Stimulated activated effector memory CD8-positive, alpha-beta T cell treated with anti-CD3 and anti-CD28 coated beads, Interleukin-12 subunit alpha, Interleukin-12 subunit beta, amount 100 ng/mL, for 72 hours (primary cell): Measurements from ENCODE around the gene FAM151B.
"Not testable (repeated sequence)": the region's sequence is repeated elsewhere in the genome, so short reads cannot be mapped to it uniquely, and the experiment has no call there.

Experiments
- ATAC-seq: fragments of 150-1000 bp; cut with Tn5 transposase; 2 replicates; pipeline ENCODE4 v1.10.0; 2021
- DNase-seq, 2 donors: peaks; one replicate each; pipeline ENCODE4 v3.0.0; 2021 to 2022; ENCODE audit warnings: low spot score in 2 of 2
- H3K27ac Mint-ChIP-seq: one replicate; pipeline ENCODE4 v1.8.0; 2022; ENCODE audit warnings: mild to moderate bottlenecking, mixed read lengths
- H3K36me3 Mint-ChIP-seq: one replicate; pipeline ENCODE4 v1.8.0; 2022; ENCODE audit warnings: mild to moderate bottlenecking, mixed read lengths
- H3K4me1 Mint-ChIP-seq: one replicate; pipeline ENCODE4 v1.8.0; 2022; ENCODE audit warnings: mixed read lengths
- H3K4me3 Mint-ChIP-seq: one replicate; pipeline ENCODE4 v1.8.0; 2022; ENCODE audit warnings: mild to moderate bottlenecking, mixed read lengths
- H3K9me3 Mint-ChIP-seq: one replicate; pipeline ENCODE4 v1.8.0; 2022; ENCODE audit warnings: mixed read lengths

The FAM151B gene

GRCh38 chr5:80483636-80484232 is 4.2 kb upstream of the FAM151B start:
- DNase-seq = no peak

GRCh38 chr5:80487444-80487828 is 464 bp upstream of the FAM151B start:
- peaks cover 14% of the 10 kb centered on the region for H3K9me3 Mint-ChIP-seq
- H3K27ac Mint-ChIP-seq = no peak overlapping the region
- no peaks in the 10 kb centered on the region for H3K36me3 Mint-ChIP-seq
- H3K4me3 Mint-ChIP-seq = peak overlapping the region; percentile 56
- peaks cover 14% of the 10 kb centered on the region for H3K4me1 Mint-ChIP-seq
- DNase-seq = no peak
- no peak for ATAC-seq

More at GRCh38 chr5:80483636-80484232, 4.2 kb upstream of the FAM151B start:
- no peak overlapping the region for H3K27ac Mint-ChIP-seq
- no peaks in the 10 kb centered on the region for H3K36me3 Mint-ChIP-seq
- H3K4me3 Mint-ChIP-seq = no peak overlapping the region
- ATAC-seq = no peak
- peaks cover 14% of the 10 kb centered on the region for H3K4me1 Mint-ChIP-seq
- peaks cover 22% of the 10 kb centered on the region for H3K9me3 Mint-ChIP-seq

DNA sequence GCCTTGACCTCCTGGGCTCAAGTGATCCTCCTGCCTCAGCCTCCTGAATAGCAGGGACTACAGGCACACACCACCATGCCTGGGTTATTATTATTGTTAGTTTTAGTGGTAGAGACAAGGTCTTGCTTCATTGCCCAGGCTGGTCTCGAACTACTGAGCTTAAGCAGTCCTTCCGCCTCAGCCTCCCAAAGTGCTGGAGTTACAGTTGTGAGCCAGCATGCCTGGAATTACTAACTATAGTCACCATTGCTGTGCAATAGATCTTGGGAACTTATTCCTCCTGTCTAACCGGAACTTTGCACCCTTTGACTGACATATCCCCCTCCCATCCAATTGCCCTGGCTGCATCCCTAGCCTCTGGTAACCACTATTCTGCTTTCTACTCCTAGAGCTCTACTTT is 3.4 kb downstream of the FAM151B start:
- H3K27ac Mint-ChIP-seq = no peak overlapping the region
- H3K9me3 Mint-ChIP-seq = peaks cover 4% of the 10 kb centered on the region
- H3K4me1 Mint-ChIP-seq = peaks cover 14% of the 10 kb centered on the region
- ATAC-seq (no peak), DNase-seq (no peak)
- H3K4me3 Mint-ChIP-seq = no peak overlapping the region
- no peaks in the 10 kb centered on the region for H3K36me3 Mint-ChIP-seq

- no peak overlapping the region for H3K4me3 Mint-ChIP-seq
- H3K27ac Mint-ChIP-seq = no peak overlapping the region
- H3K4me1 Mint-ChIP-seq = peaks cover 6% of the 10 kb centered on the region
- H3K9me3 Mint-ChIP-seq = no peaks in the 10 kb centered on the region
- no peak for ATAC-seq
- no peaks in the 10 kb centered on the region for H3K36me3 Mint-ChIP-seq
- no peak for DNase-seq
Observed at GRCh38 chr5:80492741-80493140, 4.8 kb downstream of the FAM151B start.

GRCh38 chr5:80493443-80493842 is 5.5 kb downstream of the FAM151B start:
- not testable (repeated sequence) for H3K4me1 Mint-ChIP-seq, H3K27ac Mint-ChIP-seq, ATAC-seq, H3K9me3 Mint-ChIP-seq, H3K4me3 Mint-ChIP-seq, H3K36me3 Mint-ChIP-seq, DNase-seq

DNA sequence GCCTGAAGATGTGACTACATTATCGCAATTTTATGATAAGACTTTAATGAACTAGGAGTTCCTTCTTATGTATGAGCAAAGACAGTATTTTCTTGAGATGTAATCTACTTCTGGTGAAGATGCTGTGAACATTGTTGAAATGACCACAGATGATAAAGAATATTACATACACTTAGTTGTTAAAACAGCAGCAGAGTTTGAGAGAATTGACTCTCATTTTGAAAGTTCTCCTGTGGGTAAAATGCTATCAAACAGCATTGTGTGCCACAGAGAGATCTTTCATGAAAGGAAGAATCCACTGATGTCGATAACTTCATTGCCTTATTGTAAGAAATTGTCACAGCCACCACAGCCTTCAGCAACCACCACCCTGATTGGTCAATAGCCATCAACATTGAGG is 8.0 kb downstream of the FAM151B start:
- H3K4me3 Mint-ChIP-seq = no peak overlapping the region
- H3K4me1 Mint-ChIP-seq = no peaks in the 10 kb centered on the region
- no peaks in the 10 kb centered on the region for H3K36me3 Mint-ChIP-seq
- ATAC-seq (no peak), DNase-seq (no peak)
- no peaks in the 10 kb centered on the region for H3K9me3 Mint-ChIP-seq
- no peak overlapping the region for H3K27ac Mint-ChIP-seq

DNA sequence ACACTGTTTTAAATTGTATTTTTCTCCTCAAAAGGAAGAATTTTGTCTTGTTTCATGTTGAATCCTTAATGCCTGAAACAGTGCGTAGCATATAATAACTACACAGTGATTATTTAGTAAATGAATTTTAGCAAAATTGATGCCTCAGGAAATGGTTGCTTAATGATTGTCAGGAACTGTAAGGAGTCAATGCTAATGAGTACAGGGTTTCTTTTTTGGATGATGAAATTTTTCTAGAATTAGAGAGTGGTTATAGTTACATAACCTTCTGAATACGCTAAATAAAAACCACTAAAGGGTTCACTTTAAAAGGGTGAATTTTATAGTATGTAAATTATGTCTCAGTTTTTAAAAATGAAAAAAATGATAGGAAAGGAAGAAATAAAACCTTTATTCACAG is 14.9 kb downstream of the FAM151B start:
- Mint-ChIP-seq H3K4me3 (no peak overlapping the region), H3K27ac (no peak overlapping the region), H3K36me3 (no peaks in the 10 kb centered on the region), H3K4me1 (no peaks in the 10 kb centered on the region), H3K9me3 (no peaks in the 10 kb centered on the region)
- DNase-seq (no peak), ATAC-seq (no peak)

- Mint-ChIP-seq H3K4me3 (no peak overlapping the region), H3K36me3 (no peaks in the 10 kb centered on the region)
Observed at GRCh38 chr5:80503641-80504040, 15.7 kb downstream of the FAM151B start.

GRCh38 chr5:80504833-80505232 is 16.9 kb downstream of the FAM151B start:
- no peak overlapping the region for H3K27ac Mint-ChIP-seq
- no peaks in the 10 kb centered on the region for H3K4me1 Mint-ChIP-seq
- no peak for ATAC-seq
- no peak for DNase-seq
- H3K4me3 Mint-ChIP-seq = no peak overlapping the region
- no peaks in the 10 kb centered on the region for H3K36me3 Mint-ChIP-seq
- H3K9me3 Mint-ChIP-seq = no peaks in the 10 kb centered on the region

More at GRCh38 chr5:80503641-80504040, 15.7 kb downstream of the FAM151B start:
- Mint-ChIP-seq H3K9me3 (no peaks in the 10 kb centered on the region), H3K27ac (no peak overlapping the region), H3K4me1 (no peaks in the 10 kb centered on the region)
- DNase-seq (no peak), ATAC-seq (peak; percentile 21)

- Mint-ChIP-seq H3K36me3 (no peaks in the 10 kb centered on the region), H3K27ac (no peak overlapping the region), H3K4me3 (no peak overlapping the region), H3K9me3 (no peaks in the 10 kb centered on the region), H3K4me1 (no peaks in the 10 kb centered on the region)
- no peak for DNase-seq
- ATAC-seq = no peak
Observed at GRCh38 chr5:80507663-80508062, 19.8 kb downstream of the FAM151B start.

DNA sequence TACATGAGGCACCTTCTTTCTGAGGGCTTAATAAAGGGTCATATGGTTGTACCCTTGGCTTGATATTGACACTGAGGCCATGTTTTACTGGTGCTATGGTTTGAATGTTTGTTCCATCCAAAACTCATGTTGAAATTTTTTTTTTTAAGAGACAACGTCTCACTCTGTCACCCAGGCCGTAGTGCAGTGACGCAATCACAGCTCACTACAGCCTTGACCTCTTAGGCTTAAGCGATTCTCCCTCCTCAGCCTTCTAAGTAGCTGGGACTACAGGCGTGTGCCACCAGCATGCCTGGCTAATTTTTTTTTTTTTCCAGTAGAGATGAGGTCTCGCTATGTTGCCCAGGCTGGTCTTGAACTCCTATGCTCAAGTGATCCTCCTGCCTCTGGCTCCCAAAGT is 20.9 kb downstream of the FAM151B start:
- no peak overlapping the region for H3K4me3 Mint-ChIP-seq
- no peaks in the 10 kb centered on the region for H3K9me3 Mint-ChIP-seq
- ATAC-seq (no peak), DNase-seq (no peak)
- H3K27ac Mint-ChIP-seq = no peak overlapping the region
- H3K4me1 Mint-ChIP-seq = no peaks in the 10 kb centered on the region
- H3K36me3 Mint-ChIP-seq = no peaks in the 10 kb centered on the region

- Mint-ChIP-seq H3K27ac (no peak overlapping the region), H3K36me3 (no peaks in the 10 kb centered on the region), H3K4me1 (no peaks in the 10 kb centered on the region), H3K9me3 (no peaks in the 10 kb centered on the region), H3K4me3 (no peak overlapping the region)
- DNase-seq (no peak), ATAC-seq (no peak)
Observed at GRCh38 chr5:80509362-80509761, 21.5 kb downstream of the FAM151B start.

DNA sequence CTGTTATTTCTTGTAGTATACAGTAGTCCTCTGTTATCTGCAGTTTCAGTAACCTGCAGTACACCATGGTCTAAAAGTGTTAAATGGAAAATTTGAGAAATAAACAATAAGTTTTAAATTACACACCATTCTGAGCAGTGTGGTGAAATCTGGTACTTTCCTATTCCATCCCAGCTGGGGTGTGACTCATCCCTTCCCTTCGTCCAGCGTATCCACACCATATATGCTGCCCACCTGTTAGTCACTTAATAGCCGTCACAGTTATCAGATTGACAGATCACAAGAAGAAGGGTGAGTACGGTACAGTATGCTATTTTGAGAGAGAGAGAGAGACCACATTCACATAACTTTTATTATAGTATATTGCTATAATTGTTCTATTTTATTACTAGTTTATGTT is 28.9 kb downstream of the FAM151B start:
- DNase-seq (no peak), ATAC-seq (peak; percentile 88)
- Mint-ChIP-seq H3K4me3 (no peak overlapping the region), H3K4me1 (no peaks in the 10 kb centered on the region), H3K9me3 (no peaks in the 10 kb centered on the region), H3K27ac (no peak overlapping the region), H3K36me3 (no peaks in the 10 kb centered on the region)

DNA sequence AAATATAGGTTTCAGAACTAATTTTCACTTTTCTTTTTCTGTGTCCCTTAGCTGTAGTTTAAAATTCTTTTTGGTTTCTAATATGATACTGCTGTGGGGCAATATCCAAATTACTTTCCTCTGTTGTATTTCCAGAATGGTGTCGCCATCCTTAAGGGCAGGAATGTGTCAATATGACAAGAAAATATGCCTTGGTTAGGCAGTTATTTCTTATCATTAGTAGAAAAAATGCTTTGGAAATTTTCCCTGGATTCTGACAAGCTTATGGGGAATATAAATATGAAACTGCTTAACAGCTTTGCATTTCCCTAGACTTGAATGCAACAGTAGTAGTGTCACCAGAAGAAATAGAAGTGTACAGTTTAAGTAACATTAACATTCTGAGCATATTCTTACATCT is 52.8 kb downstream of the FAM151B start:
- no peaks in the 10 kb centered on the region for H3K4me1 Mint-ChIP-seq
- H3K4me3 Mint-ChIP-seq = no peak overlapping the region
- DNase-seq (no peak), ATAC-seq (no peak)
- no peak overlapping the region for H3K27ac Mint-ChIP-seq
- peaks cover 6% of the 10 kb centered on the region for H3K9me3 Mint-ChIP-seq
- H3K36me3 Mint-ChIP-seq = no peaks in the 10 kb centered on the region

DNA sequence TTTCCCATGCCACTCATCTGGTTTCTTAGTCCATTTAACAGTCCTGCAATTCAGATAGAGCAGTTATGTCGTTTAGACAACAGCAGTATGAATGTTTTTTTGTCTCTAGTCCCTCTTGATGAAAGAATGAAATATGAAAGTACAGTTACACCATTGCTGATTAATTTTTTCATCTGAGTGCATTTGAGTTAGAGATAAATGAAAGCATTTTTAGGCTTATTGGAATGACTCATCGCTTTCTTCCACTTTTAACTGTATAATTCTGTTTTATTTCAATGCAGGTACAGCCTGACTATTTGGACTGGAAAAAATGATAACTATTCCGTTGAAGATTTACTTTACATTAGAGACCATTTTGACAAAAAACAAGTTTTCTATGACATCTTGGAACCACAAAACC is 53.5 kb downstream of the FAM151B start:
- Mint-ChIP-seq H3K27ac (no peak overlapping the region), H3K4me3 (no peak overlapping the region)
- ATAC-seq = no peak

GRCh38 chr5:80554646-80555045 is 66.7 kb downstream of the FAM151B start:
- DNase-seq (no peak), ATAC-seq (no peak)
- Mint-ChIP-seq H3K9me3 (no peaks in the 10 kb centered on the region), H3K36me3 (no peaks in the 10 kb centered on the region), H3K4me1 (no peaks in the 10 kb centered on the region), H3K27ac (no peak overlapping the region), H3K4me3 (no peak overlapping the region)

More for the DNA sequence above, 53.5 kb downstream of the FAM151B start:
- peaks cover 6% of the 10 kb centered on the region for H3K9me3 Mint-ChIP-seq
- DNase-seq = no peak
- no peaks in the 10 kb centered on the region for H3K4me1 Mint-ChIP-seq
- H3K36me3 Mint-ChIP-seq = no peaks in the 10 kb centered on the region

DNA sequence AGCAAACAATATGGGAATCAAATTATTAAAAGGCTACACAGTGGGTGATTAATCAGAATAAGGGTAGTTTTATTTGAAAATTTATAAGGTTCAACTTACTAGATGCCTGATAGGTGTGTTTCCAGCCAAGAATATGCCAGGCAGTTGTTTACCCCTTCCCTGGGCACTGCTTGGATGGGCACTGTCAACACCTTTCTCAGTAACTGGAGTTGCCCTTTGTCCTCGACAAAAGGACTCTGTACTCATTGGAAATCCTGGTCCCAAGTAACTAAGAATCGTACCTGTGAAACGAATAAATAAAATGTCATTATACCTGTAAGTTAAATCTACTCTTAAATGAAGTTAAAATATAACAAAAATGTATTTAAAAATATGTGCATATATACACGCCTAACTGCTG is 67.2 kb downstream of the FAM151B start:
- Mint-ChIP-seq H3K4me1 (no peaks in the 10 kb centered on the region), H3K36me3 (no peaks in the 10 kb centered on the region), H3K9me3 (no peaks in the 10 kb centered on the region), H3K4me3 (no peak overlapping the region), H3K27ac (no peak overlapping the region)
- DNase-seq (no peak), ATAC-seq (no peak)
